H54 (cell line): ENCODE measurements around the gene CACNA2D3.

Experiments used
- DNase-seq: peaks from one replicate; pipeline ENCODE4 v3.0.0; 2011; ENCODE audit warnings: low spot score, mixed read lengths; ENCODE audit not compliant: insufficient read length
- FAIRE-seq: peaks from 3 replicates; lab custom pipeline; 2011; peaks lifted over from hg19 to GRCh38; lab: Jason Lieb, UNC
- POLR2A ChIP-seq: IDR thresholded peaks from 2 replicates; pipeline ENCODE4 v1.6.1; 2011; ENCODE audit warnings: low read depth, mild to moderate bottlenecking, low read length

CACNA2D3 gene

DNA sequence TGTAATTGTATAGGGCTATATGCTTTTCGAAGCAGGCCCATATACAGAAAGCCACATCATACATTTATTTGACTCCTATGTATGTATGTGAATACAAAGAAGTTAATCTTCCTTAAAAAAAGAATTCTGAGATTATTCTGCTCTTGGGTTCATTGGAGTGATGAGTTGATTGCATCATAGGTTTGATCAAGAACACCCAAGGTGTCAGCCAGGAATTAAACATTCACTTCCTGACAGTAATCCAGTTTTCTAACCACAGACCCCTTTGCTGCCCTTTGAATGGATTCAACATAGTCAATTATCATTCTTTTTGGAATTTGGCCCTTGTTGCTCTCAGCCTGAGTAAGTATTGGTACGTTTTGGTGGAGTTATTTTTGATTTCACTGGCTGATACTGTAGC, 225.6 kb downstream of the CACNA2D3 start:
- DNase-seq, result no peak
- no peak for TF ChIP-seq POLR2A
- no peak for FAIRE-seq

DNA sequence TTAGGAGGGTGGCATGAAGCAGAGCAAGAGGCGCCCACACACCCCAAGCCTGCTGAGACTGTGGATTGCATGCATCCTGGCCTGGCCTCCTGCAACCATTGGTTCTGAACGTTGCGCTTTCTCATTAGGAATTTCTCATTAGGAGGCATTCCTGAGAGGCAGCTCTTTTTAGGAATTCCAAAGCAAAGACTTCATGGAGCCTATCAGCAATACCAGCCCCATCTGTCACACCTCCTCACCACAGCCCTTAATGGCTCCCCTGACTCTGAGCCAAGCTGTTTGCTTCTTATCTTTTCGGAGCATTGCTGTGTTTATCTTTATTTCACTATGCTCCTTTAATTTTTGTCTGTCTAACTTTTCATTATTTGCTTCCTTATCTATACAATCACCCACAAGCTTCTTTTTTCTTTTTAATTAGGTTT, 226.9 kb downstream of the CACNA2D3 start:
- no peak for DNase-seq

GRCh38 chr3:54349691-54350090, 227.3 kb downstream of the CACNA2D3 start:
- FAIRE-seq (no peak), DNase-seq (no peak)
- no peak for TF ChIP-seq POLR2A

More for the DNA sequence above, 226.9 kb downstream of the CACNA2D3 start:
- no peak for TF ChIP-seq POLR2A
- no peak for FAIRE-seq

- TF ChIP-seq POLR2A, result no peak
- FAIRE-seq (no peak), DNase-seq (no peak)
These were observed 231.2 kb downstream of the CACNA2D3 start for GRCh38 chr3:54353546-54353945.

DNA sequence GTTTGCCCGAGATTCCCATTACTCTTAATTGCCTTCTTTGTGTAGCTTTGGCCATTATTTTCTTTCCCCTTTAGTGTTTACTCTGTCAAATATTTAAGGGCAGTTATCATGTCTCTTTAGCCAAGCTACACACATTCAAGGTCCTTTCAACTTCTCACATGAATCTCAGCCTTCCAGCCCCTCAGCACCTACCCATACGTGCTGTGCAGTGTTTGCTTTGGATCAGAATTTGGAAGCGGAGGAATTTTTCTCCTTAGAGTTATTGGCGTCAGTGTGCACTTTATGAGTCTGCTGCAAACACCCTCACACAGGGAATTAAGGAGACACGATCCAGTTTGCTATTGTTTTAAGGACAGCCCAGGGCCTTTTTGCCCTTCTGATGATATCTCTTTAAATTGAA, 231.6 kb downstream of the CACNA2D3 start:
- FAIRE-seq (no peak), DNase-seq (no peak)
- TF ChIP-seq POLR2A, result no peak

DNA sequence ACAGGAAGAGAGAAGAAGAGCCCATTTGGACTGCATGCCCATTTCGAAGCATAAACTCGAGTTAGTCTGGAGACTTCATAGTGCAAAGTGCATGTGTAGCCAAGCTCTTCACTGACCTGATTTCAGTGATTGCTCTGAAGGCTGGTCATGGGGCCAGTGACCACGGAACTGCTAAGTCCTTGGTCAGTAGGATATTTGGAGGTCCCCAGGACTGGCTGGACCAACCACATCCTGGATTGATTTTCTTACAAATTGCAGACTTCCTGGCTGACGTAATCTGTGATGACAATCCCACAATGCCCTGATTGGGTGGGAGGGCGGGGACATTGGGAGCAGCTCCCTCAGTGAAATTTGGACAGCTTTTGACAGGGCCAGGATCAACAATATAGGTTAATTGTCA, 233.4 kb downstream of the CACNA2D3 start:
- no peak for DNase-seq
- no peak for FAIRE-seq
- TF ChIP-seq POLR2A, result no peak

DNA sequence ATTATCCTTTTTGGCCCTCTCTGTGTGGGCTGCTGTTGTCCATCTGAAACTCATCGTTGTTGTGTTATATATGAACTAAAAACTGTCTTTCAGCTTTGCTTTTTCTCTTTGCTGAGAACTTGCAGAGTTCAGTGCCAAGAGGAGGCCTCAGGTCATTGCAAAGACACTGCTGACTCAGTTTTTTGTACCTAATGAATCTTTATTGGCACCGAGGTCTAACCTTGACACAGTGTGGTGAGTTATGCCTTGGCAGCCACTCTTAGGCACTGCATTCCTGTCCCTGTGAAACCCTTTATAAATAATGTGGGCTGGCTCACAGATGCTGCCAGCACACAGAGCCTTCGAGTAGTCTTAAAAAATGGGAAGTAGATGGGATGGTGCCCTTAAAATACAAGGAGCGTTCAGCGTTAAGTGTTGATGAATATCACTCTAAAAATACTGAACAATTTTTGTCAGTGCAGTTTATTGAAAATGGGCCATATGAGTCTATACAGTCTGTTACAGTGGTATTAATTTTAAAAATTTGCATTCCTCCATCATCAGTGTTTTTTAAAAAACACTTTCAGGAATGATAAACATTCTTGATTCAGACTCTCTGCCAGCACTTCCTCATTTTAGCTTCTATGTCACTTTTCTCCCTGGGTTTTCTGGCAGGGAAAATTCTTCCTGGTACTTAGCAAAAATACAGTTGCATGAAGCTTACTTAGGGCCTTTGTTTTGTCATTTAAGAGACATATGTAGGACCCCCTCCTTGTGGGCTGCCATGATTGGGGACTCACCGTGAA, 234.1 kb downstream of the CACNA2D3 start:
- FAIRE-seq, result no peak
- DNase-seq, result no peak
- TF ChIP-seq POLR2A, result no peak

DNA sequence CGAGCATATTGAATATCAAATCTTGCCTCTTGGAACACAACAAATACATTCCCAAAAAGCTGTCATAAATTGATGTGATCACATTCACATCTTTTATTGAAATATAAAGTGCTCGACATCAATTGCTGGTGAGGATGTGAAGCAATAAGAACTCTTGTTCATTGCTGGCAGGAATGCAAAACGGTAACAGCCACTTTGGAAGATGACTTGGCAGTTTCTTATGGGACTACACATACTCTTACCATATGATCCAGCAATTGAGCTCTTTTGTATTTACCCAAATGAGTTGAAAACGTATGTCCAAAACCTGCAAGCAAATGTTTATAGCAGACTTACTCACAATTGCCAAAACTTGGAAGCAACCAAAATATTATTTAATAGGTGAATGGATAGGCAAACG, 234.9 kb downstream of the CACNA2D3 start:
- TF ChIP-seq POLR2A, result no peak
- DNase-seq (no peak), FAIRE-seq (no peak)

GRCh38 chr3:54358316-54358715, 236.0 kb downstream of the CACNA2D3 start:
- FAIRE-seq (no peak), DNase-seq (no peak)
- TF ChIP-seq POLR2A, result no peak

DNA sequence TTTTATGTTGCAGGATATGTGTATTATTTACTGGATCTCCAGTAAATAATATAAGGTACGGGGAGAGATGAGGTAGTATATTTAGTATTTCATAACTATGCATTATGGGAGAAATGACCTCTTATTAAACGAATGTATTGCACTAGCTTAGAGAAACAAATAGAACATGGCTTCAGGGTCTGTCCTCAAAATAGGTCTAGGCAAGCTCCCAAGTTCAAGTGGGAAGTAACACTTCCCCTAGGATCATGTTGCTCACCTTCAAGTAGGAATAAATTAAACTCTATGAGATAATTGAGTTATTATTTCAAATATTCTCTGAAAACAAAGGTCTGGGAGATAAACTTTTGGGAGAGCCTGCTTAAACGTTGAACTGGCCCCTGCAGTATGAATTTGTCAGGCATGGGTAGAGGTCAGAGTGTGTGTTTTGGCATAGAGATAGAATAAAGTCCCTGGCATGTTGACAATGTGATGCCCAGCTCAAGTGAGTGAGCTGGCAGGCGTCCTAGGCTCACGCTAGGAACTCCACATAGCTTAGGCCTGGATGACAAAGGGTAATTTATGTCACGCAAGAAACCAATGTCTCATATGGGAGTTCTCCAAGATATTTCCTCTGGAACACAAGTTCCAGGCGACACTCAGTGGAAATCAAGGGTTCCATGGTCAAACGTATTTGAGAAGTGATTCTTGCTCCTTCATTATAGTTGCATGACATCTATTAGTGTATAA, 236.8 kb downstream of the CACNA2D3 start:
- DNase-seq, result no peak
- no peak for FAIRE-seq

GRCh38 chr3:54360320-54360719, 238.0 kb downstream of the CACNA2D3 start:
- no peak for TF ChIP-seq POLR2A
- DNase-seq (no peak), FAIRE-seq (no peak)

More for the DNA sequence above, 236.8 kb downstream of the CACNA2D3 start:
- no peak for TF ChIP-seq POLR2A

DNA sequence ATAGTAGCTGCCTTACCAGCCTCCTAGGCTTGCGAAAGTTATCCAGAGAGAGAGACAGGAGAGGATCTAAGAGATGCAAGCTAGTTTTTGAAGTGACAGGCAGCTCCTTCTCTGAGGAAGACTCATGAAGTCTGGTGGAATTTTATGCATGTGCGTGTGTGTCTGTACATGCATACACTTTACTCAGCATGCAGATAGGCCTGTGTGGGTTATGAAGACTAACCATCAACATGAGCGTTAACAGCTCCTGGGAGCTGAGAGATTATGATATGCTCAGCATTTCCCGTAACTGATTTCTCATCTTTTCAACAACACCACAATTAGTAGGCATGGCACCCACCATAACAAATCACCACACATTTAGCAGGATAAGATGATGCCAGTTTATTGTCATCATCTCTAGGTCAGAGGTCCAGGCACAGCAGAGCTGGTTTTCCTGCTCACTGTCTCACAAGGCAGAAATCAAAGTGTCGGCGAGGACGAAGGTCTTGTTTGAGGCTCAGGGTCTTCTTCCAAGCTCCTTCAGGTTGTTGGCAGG, 239.5 kb downstream of the CACNA2D3 start:
- no peak for FAIRE-seq
- no peak for TF ChIP-seq POLR2A
- no peak for DNase-seq

GRCh38 chr3:54366007-54366750, 243.8 kb downstream of the CACNA2D3 start:
- FAIRE-seq, result no peak
- no peak for TF ChIP-seq POLR2A
- no peak for DNase-seq

DNA sequence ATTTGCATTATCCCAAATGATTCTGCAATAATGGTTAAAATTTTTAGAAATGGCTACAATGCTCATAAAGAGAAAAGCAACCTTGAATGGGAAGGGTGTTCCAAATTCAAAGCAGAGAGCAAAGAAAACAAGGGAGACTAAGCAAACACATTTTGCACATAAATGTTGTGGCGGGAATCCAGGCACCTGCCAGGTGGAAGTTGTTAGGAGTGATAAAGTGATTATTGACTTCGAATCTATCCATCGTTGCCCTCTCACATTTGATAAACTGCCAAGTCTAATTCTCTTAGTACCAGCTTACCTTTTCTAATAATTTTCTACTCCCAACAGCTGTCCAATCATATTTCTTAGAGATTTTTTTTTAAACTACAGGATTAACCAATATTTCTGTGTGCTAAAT, 244.5 kb downstream of the CACNA2D3 start:
- TF ChIP-seq POLR2A, result no peak
- FAIRE-seq (no peak), DNase-seq (no peak)
